GM15510 (cell line): ENCODE results near the gene HKDC1.

ENCODE experiments used
- POLR2A ChIP-seq: IDR thresholded peaks from 3 replicates; pipeline ENCODE4 v1.6.1; 2011; ENCODE audit warnings: borderline replicate concordance; ENCODE audit not compliant: insufficient read length; ENCODE audit errors: extremely low read depth

HKDC1 gene

DNA sequence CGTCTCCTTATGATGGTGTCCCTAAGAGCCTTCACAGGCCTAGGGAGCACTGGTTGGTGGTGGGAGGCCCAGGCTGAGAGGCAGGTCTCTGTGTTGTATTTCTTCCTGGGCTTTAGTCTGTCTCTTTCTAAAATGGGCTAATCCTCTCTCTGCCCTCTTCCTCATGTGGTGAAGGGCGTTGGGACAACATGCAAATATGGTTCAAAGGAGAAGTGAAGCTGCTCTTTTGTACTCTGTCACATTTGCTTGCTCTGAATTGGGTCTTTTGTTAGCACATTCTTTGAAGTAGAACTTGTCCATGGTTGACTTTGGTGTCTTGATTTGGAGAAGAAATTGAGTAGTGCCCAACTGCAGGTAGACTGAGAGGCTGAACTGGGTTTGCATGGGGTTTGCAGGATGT, 59.0 kb downstream of the HKDC1 start:
- TF ChIP-seq POLR2A: no peak

GRCh38 chr10:69281507-69282413, 61.6 kb downstream of the HKDC1 start:
- TF ChIP-seq POLR2A: no peak

DNA sequence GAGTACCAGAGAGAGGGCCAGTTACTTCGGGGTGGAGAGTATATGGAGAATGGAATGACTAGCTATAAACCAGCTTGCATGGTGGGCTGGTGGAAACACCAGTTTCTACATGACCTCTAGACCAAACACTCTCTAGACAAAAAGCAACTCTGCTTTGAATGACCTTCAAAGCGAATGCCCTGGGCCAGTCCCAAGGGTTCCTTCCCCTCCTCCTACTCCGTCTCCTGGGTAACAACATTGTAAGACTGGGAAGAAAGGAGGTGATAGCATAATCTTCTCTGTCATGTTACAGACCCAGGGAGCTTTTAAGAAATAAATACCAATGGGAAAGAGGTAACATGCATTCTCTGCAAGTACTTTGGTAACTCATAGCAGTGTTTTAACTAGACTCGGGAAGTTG, 65.6 kb downstream of the HKDC1 start:
- no peak for TF ChIP-seq POLR2A

- no peak for TF ChIP-seq POLR2A
Measured at GRCh38 chr10:69287181-69287580, 67.0 kb downstream of the HKDC1 start.

- no peak for TF ChIP-seq POLR2A
Measured at GRCh38 chr10:69290993-69291392, 70.9 kb downstream of the HKDC1 start.

DNA sequence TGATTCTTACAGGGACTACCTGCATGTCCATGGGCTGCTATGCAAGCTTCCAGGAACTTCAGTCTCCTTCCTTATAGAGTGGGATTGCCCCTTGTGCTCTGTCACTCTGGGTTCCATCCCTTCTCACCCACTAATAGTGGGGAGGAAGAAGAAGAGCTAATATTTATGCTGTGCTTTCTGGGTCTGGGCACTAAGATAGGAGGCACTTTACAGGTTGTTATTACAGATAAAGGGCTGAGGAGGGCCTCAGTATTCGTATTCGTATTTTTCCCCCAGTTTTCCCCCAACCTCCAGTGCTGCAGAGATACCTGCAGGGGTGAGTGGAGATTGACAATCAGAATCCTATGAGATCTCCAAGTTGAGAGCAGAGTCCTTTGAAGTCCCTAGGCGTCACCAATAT, 72.3 kb downstream of the HKDC1 start:
- TF ChIP-seq POLR2A: no peak

DNA sequence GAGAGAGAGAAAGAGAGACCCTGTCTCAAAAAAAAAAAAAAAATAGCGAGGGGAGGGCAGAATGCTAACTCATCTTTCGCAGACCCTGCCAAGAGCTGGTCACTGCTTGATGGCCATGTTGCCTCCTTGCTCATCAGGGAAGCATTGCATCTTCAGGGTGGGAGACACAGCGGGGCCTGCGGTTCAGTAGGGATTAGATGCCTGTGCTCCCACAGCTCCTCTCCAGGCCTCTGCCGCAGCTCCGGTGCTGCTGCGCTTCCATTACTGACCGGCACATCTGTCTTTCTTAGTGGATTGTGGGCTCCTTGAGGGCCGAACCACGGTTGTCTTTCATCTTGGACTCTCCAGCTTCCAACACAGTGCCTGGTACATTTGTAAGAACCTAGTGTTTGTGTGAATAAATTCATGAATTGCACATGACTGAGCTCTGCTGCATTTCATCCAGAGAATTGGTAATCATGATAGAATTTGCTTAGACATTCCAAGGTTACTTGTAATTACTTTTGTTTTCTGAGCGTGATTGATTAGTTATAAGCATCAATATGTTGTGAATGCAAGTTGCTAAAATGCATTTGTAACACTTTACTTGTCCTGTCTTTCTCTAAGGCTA, 75.0 kb downstream of the HKDC1 start:
- TF ChIP-seq POLR2A: no peak

- no peak for TF ChIP-seq POLR2A
Measured at GRCh38 chr10:69303632-69304051, 83.5 kb downstream of the HKDC1 start.

GRCh38 chr10:69306421-69306820, 86.3 kb downstream of the HKDC1 start:
- TF ChIP-seq POLR2A: no peak

GRCh38 chr10:69307434-69307833, 87.3 kb downstream of the HKDC1 start:
- TF ChIP-seq POLR2A: no peak

DNA sequence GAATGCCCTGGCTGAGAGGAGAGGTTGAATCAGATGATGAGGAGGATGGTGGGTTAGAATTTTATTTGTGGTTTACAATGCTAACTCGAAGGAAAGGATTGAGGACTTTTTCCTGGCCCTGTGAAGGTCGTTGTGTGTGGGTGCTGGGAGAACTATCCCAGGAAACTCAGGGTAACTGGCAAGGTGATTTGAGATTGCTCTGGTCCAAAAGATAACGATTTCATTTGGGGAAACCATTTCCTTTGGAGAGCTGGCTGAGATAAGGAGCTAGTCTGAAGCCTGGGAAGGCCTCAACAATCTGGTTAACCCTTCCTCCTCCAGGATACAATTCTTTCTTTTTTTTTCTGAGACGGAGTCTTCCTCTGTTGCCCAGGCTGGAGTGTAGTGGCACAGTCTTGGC, 91.2 kb downstream of the HKDC1 start:
- TF ChIP-seq POLR2A: no peak

- TF ChIP-seq POLR2A: no peak
Measured at GRCh38 chr10:69312528-69312927, 92.4 kb downstream of the HKDC1 start.

- no peak for TF ChIP-seq POLR2A
Measured at GRCh38 chr10:69315100-69315542, 95.0 kb downstream of the HKDC1 start.

DNA sequence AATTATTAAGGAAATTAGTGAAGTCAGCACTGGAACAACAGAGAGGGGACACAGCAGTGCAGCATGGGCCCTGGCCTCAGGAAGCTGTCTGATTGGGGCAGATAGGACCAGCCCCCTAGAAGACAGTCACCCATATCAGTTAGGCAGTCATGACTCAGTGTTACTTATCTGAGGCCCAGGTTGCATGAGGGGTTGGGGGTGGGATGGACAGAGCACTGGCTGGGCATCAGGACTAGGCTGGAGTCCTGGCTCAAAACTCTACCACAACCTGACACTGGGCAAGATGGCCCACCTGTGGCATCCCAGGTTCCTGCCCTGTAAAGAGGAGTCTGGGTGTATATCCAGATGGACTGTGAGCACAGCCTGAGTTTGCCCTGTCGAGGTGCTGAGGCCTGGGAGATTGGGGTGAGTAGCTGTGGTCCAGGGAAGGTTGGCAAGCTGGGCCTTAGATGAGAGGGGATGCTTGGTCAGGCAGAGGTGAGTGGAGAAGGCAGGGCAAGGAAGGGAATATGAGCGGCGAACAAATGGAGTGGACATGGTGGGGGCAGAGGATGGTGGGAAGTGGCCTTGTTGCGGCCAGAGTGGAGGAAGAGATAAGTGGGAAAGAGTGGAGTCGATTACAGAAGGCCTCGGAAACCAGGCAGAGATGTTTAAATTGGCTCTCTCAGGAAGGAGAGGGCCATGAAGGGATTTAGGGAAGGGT, 95.6 kb downstream of the HKDC1 start:
- no peak for TF ChIP-seq POLR2A
